Ovary (tissue), 3 donors: ENCODE measurements around the gene FHOD1.

Experiments used
- EP300 ChIP-seq: sonication (generic); formaldehyde crosslinking; IDR thresholded peaks from one replicate; pipeline ENCODE4 v1.6.1; 2017; ENCODE audit warnings: antibody characterized with exemption
- POLR2A ChIP-seq: fragments of 450-650 bp; IDR thresholded peaks from one replicate; pipeline ENCODE4 v1.6.1; 2017; ENCODE audit warnings: antibody characterized with exemption, mild to moderate bottlenecking, moderate library complexity
- TF ChIP-seq, protein P1 (sequence below), 3 donors: fragments of 450-650 bp in 2 of 3; fragments of 200-600 bp in 1 of 3; IDR thresholded peaks; one replicate each; pipeline versions ENCODE4 v1.5.1 to v1.8.0; 2016 to 2022; ENCODE audit warnings: antibody characterized with exemption in 3 of 3, mild to moderate bottlenecking in 1 of 3
- donor health status: DM: no; HTN: no; CAD: no.

DNA sequence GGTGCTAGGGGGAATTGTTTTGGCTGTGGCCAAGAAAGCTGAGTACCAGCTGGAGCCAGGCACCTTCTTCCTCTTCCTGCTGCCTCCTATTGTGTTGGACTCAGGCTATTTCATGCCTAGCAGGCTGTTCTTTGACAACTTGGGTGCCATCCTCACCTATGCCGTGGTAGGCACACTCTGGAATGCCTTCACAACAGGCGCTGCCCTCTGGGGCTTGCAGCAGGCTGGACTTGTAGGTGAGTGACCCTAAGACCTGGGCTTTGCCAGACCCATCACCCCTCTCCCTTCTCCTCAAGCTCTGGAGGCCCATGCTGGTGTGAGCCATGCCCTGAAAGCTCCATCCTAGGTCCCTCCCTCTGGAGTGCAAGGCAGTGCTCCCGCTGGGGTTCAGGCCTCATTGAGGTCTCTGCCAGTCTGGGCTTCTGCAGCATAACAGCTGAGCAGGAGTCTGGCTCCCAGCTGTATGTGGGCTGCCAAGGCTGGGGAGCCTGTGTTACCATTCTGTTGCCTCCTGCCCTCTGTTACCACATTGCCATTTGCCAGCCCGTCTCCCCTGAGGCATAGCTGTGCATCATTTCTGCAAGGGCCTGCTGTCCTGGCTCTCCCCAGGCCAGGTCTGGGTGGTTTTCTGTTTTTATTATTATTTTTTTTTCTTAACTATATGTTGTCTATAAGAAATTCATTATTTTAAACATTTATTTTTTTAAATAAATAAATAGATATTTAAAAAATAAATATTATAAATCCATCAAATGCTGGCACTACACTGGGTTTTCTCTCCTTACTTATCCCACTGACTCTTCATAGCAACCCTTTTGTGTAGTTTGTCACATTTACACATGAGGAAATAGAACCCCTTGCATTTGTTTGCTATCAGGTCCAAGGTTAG is 5.6 kb upstream of the FHOD1 start:
- TF ChIP-seq, protein P1, sequence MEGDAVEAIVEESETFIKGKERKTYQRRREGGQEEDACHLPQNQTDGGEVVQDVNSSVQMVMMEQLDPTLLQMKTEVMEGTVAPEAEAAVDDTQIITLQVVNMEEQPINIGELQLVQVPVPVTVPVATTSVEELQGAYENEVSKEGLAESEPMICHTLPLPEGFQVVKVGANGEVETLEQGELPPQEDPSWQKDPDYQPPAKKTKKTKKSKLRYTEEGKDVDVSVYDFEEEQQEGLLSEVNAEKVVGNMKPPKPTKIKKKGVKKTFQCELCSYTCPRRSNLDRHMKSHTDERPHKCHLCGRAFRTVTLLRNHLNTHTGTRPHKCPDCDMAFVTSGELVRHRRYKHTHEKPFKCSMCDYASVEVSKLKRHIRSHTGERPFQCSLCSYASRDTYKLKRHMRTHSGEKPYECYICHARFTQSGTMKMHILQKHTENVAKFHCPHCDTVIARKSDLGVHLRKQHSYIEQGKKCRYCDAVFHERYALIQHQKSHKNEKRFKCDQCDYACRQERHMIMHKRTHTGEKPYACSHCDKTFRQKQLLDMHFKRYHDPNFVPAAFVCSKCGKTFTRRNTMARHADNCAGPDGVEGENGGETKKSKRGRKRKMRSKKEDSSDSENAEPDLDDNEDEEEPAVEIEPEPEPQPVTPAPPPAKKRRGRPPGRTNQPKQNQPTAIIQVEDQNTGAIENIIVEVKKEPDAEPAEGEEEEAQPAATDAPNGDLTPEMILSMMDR (IDR thresholded peaks at IDR 0.05), result no peak
- TF ChIP-seq EP300 (no peak), POLR2A (no peak)
